Esophagus muscularis mucosa (tissue), 4 donors: Measurements from ENCODE around the gene ADGRG4. TPM values are rescaled to one million over a fixed set of nuclear protein-coding genes. Genes with fewer than 3 reads are reported as not detected.
"Not testable (repeated sequence)": the region's sequence is repeated elsewhere in the genome, so short reads cannot be mapped to it uniquely, and the experiment has no call there.

ENCODE experiments used
- DNase-seq: peaks from one replicate; pipeline ENCODE4 v3.0.0-alpha.2; 2017; ENCODE audit errors: extremely low spot score
- H3K27ac ChIP-seq, 4 donors: fragments of 200-600 bp; sonication (generic); replicated peaks in 1 of 4; 1 replicate in 3 of 4; 2 replicates in 1 of 4; pipeline ENCODE4 v1.5.1; 2016 to 2019; ENCODE audit warnings: mild to moderate bottlenecking in 1 of 4
- H3K27me3 ChIP-seq, 4 donors: fragments of 200-600 bp; sonication (generic); one replicate each; pipeline versions ENCODE4 v1.5.1 to v1.6.0; 2016 to 2019
- H3K36me3 ChIP-seq, 4 donors: fragments of 200-600 bp; sonication (generic); one replicate each; pipeline ENCODE4 v1.5.1; 2016 to 2019
- H3K4me1 ChIP-seq, 4 donors: fragments of 200-600 bp; sonication (generic); one replicate each; pipeline ENCODE4 v1.5.1; 2016 to 2019
- H3K4me3 ChIP-seq, 4 donors: fragments of 200-600 bp; sonication (generic); 1 replicate in 2 of 4; 2 replicates in 2 of 4; pipeline ENCODE4 v1.5.1; 2016 to 2019; ENCODE audit warnings: mild to moderate bottlenecking in 4 of 4, moderate library complexity in 1 of 4
- H3K9me3 ChIP-seq, 4 donors: fragments of 200-600 bp; sonication (generic); 1 replicate in 3 of 4; 2 replicates in 1 of 4; pipeline ENCODE4 v1.5.1; 2016 to 2019
- CTCF ChIP-seq, 3 experiments: fragments of 200-600 bp in 2 of 3; fragments of 450-650 bp in 1 of 3; sonication (generic) in 2 of 3; IDR thresholded peaks; one replicate each; pipeline ENCODE4 v1.5.1; 2017 to 2019; ENCODE audit warnings: antibody characterized with exemption in 3 of 3, mild to moderate bottlenecking in 2 of 3, moderate library complexity in 1 of 3
- EP300 ChIP-seq: sonication (generic); formaldehyde crosslinking; IDR thresholded peaks from one replicate; pipeline ENCODE4 v1.6.1; 2017; ENCODE audit warnings: antibody characterized with exemption
- POLR2A ChIP-seq: fragments of 450-650 bp; IDR thresholded peaks from one replicate; pipeline ENCODE4 v1.6.1; 2017; ENCODE audit warnings: antibody characterized with exemption, moderate library complexity, mild to moderate bottlenecking, low read depth
- POLR2AphosphoS5 ChIP-seq, 2 donors: sonication (generic); formaldehyde crosslinking; IDR thresholded peaks; one replicate each; pipeline ENCODE4 v1.6.1; 2017; ENCODE audit warnings: antibody characterized with exemption in 2 of 2
- WGBS: methylation state at CpG from one replicate; pipeline ENCODE4 v1.1.5; 2018; 5-methylcytosine and 5-hydroxymethylcytosine counted together
- intact Hi-C: fragments of 100-400 bp; cut with DNase I; formaldehyde crosslinking; loops from one replicate; pipeline ENCODE4 v1.15.1; 2023
- total RNA-seq, 4 donors: library from RNA; depleted of rRNA; stranded (reverse); fragments of >200 nt; gene quantifications; one replicate each; pipeline versions ENCODE4 v1.1.0 to v1.2.1, GENCODE V29; 2016

The ADGRG4 gene
- total RNA-seq, 4 donors from 2014 or later, result under 0.01 to 0.17 (median 0.06) TPM; not detected in 1

DNA sequence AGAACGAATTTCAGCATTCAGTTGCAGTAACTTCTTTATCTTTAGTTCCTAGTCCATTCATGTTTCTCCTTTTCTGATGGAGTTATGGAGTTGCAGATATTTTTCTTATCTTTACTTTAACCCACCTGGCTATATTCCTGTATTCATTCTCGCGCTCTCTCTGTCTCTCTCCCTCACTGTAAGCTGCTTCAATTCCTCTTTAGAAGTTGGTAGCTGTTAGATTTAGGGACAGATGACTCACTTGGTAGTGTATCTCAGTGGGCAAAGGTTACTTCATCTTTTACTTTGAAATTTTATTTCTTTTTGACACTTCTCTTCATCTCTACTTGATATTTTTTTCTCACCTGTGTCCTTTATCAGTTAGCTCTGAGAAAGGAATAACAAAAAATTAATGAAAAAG lies 137.4 kb downstream of the ADGRG4 start:
- TF ChIP-seq CTCF (IDR thresholded peaks at IDR 0.05) (no peak), POLR2AphosphoS5 (IDR thresholded peaks at IDR 0.05) (no peak), EP300 (no peak)
- intact Hi-C loops, result no loop called here
- no peak for DNase-seq
- H3K27ac ChIP-seq, result no peak overlapping the region
- WGBS, result 78% methylated on average over 3 of the region's 3 CpGs
- H3K36me3 ChIP-seq, result no peaks in the 10 kb centered on the region
- no peaks in the 10 kb centered on the region for H3K27me3 ChIP-seq
- no peak overlapping the region for H3K4me3 ChIP-seq
- H3K9me3 ChIP-seq, result no peaks in the 10 kb centered on the region
- H3K4me1 ChIP-seq, result no peaks in the 10 kb centered on the region

DNA sequence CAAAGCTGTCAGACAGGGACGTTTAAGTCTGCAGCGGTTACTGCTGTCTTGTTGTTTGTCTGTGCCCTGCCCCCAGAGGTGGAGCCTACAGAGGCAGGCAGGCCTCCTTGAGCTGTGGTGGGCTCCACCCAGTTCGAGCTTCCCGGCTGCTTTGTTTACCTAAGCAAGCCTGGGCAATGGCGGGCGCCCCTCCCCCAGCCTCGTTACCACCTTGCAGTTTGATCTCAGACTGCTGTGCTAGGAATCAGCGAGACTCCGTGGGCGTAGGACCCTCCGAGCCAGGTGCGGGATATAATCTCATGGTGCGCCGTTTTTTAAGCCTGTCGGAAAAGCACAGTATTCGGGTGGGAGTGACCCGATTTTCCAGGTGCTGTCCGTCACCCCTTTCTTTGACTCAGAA lies 144.9 kb downstream of the ADGRG4 start:
- H3K9me3 ChIP-seq, H3K36me3 ChIP-seq, H3K27ac ChIP-seq, intact Hi-C loops, H3K4me1 ChIP-seq, H3K4me3 ChIP-seq, H3K27me3 ChIP-seq, DNase-seq: not testable (repeated sequence)
- WGBS, result 76% methylated on average over 5 of the region's 18 CpGs

GRCh38 chrX:136446208-136446607 lies 145.4 kb downstream of the ADGRG4 start:
- H3K9me3 ChIP-seq, result no peaks in the 10 kb centered on the region
- TF ChIP-seq POLR2A (no peak), POLR2AphosphoS5 (IDR thresholded peaks at IDR 0.05) (no peak), EP300 (no peak), CTCF (IDR thresholded peaks at IDR 0.05) (no peak)
- H3K27ac ChIP-seq, result no peak overlapping the region
- H3K4me1 ChIP-seq, result no peaks in the 10 kb centered on the region
- 90% methylated on average over 6 of the region's 6 CpGs for WGBS
- H3K4me3 ChIP-seq, result no peak overlapping the region
- H3K27me3 ChIP-seq, result no peaks in the 10 kb centered on the region
- no peak for DNase-seq
- intact Hi-C loops, result no loop called here
- no peaks in the 10 kb centered on the region for H3K36me3 ChIP-seq

DNA sequence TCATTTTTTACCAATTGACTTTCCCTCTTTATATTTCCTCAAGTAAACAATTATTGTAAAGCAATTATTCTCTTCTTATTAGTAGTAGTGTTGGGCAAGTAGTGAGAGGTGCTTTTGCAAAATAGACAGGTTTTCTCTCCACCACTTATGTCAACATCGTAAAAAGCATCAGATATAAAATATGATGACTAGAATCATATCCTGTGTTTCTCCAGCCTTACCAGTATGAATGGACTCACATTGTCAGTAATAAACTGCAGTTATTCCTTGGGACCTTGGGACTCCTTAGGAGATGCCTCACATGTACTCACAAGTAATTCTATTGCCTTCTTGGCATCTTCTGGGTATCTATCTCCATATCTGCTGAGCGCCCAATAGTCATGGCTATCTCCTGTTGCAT lies 146.5 kb downstream of the ADGRG4 start:
- H3K9me3 ChIP-seq, result no peaks in the 10 kb centered on the region
- no peak overlapping the region for H3K27ac ChIP-seq
- intact Hi-C loops, result no loop called here
- TF ChIP-seq POLR2A, result no peak
- no peak for TF ChIP-seq CTCF (IDR thresholded peaks at IDR 0.05)
- TF ChIP-seq EP300, result no peak
- no peak for TF ChIP-seq POLR2AphosphoS5 (IDR thresholded peaks at IDR 0.05)
- no peak overlapping the region for H3K4me3 ChIP-seq
- DNase-seq, result no peak
- no peaks in the 10 kb centered on the region for H3K27me3 ChIP-seq
- no peaks in the 10 kb centered on the region for H3K36me3 ChIP-seq
- H3K4me1 ChIP-seq, result no peaks in the 10 kb centered on the region
- WGBS, result 81% methylated on average over 2 of the region's 2 CpGs

DNA sequence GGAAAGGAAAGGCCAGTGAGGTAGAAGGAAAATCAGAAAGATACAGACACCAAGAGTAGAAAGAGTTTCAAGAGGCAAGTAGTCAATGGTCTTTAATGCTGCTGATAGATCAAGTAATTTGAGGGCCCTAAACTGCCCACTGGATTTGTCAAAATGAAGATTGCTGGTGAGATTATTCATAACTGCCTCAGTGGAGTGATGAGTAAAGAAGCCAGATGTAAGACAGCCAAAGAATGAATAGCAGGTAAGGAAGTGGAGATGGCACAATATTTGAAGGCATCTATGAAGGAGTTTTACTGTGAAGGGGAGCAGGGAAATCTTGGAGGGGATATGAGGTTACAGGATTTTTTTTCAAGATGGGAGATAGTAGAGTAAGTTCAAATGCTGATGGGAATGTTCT lies 147.2 kb downstream of the ADGRG4 start:
- H3K4me3 ChIP-seq, result no peak overlapping the region
- no peak for TF ChIP-seq EP300
- no peak for TF ChIP-seq CTCF (IDR thresholded peaks at IDR 0.05)
- no peak for TF ChIP-seq POLR2A
- H3K36me3 ChIP-seq, result no peaks in the 10 kb centered on the region
- H3K27ac ChIP-seq, result no peak overlapping the region
- H3K27me3 ChIP-seq, result no peaks in the 10 kb centered on the region
- no peak for DNase-seq
- H3K9me3 ChIP-seq, result no peaks in the 10 kb centered on the region
- intact Hi-C loops, result no loop called here
- no peaks in the 10 kb centered on the region for H3K4me1 ChIP-seq
